Panc1 (cell line): ENCODE data around the gene QKI. TPM values are rescaled to one million over a fixed set of nuclear protein-coding genes. Genes with fewer than 3 reads are reported as not detected.

Experiments
- ATAC-seq: fragments of 200-7000 bp; cut with Tn5 transposase; 2 replicates; pipeline ENCODE4 v1.9.1; 2020; ENCODE audit warnings: mild to moderate bottlenecking, moderate library complexity
- BruUV-seq: library from RNA; stranded (reverse); fragments of 400-500 nt; replicated peaks from 2 replicates; lab custom pipeline; 2021; lab: Mats Ljungman, UMichigan
- CTCF ChIA-PET: fragments of 300-600 bp; sonication (Branson Sonifier 250); formaldehyde crosslinking; loops from one replicate; lab custom pipeline; 2022; ENCODE audit warnings: antibody characterized with exemption; lab: Charles Lee
- POLR2A ChIA-PET: fragments of 300-600 bp; sonication (Branson Sonifier 250); formaldehyde crosslinking; loops from one replicate; lab custom pipeline; 2022; ENCODE audit warnings: antibody characterized with exemption; lab: Charles Lee
- DNase-seq: peaks from one replicate; pipeline ENCODE4 v3.0.0-alpha.2; 2010; ENCODE audit warnings: low read depth, low spot score
- H3K27ac ChIP-seq: 2 replicates; pipeline ENCODE4 v1.5.1; 2011; ENCODE audit warnings: mild to moderate bottlenecking, low read length, inconsistent platforms
- H3K27me3 ChIP-seq: fragments of 200-500 bp; sonication (Bioruptor generic); 2 replicates; pipeline ENCODE4 v1.6.0; 2014; ENCODE audit warnings: low read length, inconsistent platforms; ENCODE audit not compliant: control insufficient read depth, insufficient read depth
- H3K36me3 ChIP-seq: fragments of 200-500 bp; sonication (Bioruptor generic); 2 replicates; pipeline ENCODE4 v1.5.1; 2014; ENCODE audit warnings: inconsistent platforms, mild to moderate bottlenecking, low read length, moderate library complexity; ENCODE audit not compliant: control insufficient read depth, insufficient read depth
- H3K4me1 ChIP-seq: 2 replicates; pipeline ENCODE4 v1.5.1; 2011; ENCODE audit warnings: inconsistent platforms, mild to moderate bottlenecking, low read length, moderate library complexity; ENCODE audit not compliant: control insufficient read depth, insufficient read depth
- H3K4me3 ChIP-seq, 2 experiments: 2 replicates each; pipeline ENCODE4 v1.5.1; 2011 to 2012; ENCODE audit warnings: low read depth in 2 of 2, low read length in 2 of 2, mild to moderate bottlenecking in 2 of 2, inconsistent platforms in 1 of 2, moderate library complexity in 1 of 2
- H3K9me3 ChIP-seq: fragments of 200-500 bp; sonication (Bioruptor generic); 2 replicates; pipeline ENCODE4 v1.5.1; 2014; ENCODE audit warnings: low read depth, mild to moderate bottlenecking, inconsistent platforms, low read length, moderate library complexity; ENCODE audit not compliant: control insufficient read depth, insufficient read depth
- CTCF ChIP-seq: fragments of 450-650 bp; IDR thresholded peaks from 2 replicates; pipeline ENCODE4 v1.5.1; 2017; ENCODE audit warnings: mild to moderate bottlenecking
- POLR2AphosphoS5 ChIP-seq: IDR thresholded peaks from 2 replicates; pipeline ENCODE4 v1.6.1; 2012; ENCODE audit warnings: mild to moderate bottlenecking, low read depth, low read length, moderate library complexity
- REST ChIP-seq, 2 experiments: IDR thresholded peaks; 2 replicates each; pipeline ENCODE4 v1.6.1; 2011 to 2012; ENCODE audit warnings: low read depth in 2 of 2, control low read depth in 1 of 2, low read length in 1 of 2, mild to moderate bottlenecking in 1 of 2, moderate library complexity in 1 of 2; ENCODE audit not compliant: insufficient read depth in 1 of 2
- SIN3A ChIP-seq: IDR thresholded peaks from 2 replicates; pipeline ENCODE4 v1.6.1; 2012; ENCODE audit warnings: low read depth, mild to moderate bottlenecking, low read length, moderate library complexity, borderline replicate concordance; ENCODE audit not compliant: insufficient read depth
- TCF7L2 ChIP-seq: IDR thresholded peaks from 2 replicates; pipeline ENCODE4 v1.6.1; 2011; ENCODE audit warnings: mild to moderate bottlenecking, low read depth, low read length, inconsistent platforms
- in situ Hi-C: cut with HindIII; loops from 2 replicates; pipeline ENCODE4 v1.10.0; 2016; ENCODE audit warnings: low sequenced_read_pairs, low pct_unique_long_range_greater_than_20kb
- intact Hi-C: fragments of 100-400 bp; cut with micrococcal nuclease; formaldehyde crosslinking; loops from one replicate; pipeline ENCODE4 v1.10.0; 2022; ENCODE audit not compliant: unreplicated experiment
- total RNA-seq: library from RNA; stranded (reverse); gene quantifications from one replicate; pipeline ENCODE4 v1.2.1, GENCODE V29; 2021; ENCODE audit not compliant: unreplicated experiment

QKI gene
- total RNA-seq, 1 experiment from 2014 or later, result 176 TPM

- TF ChIP-seq TCF7L2 (no peak), REST (IDR thresholded peaks at IDR 0.05; ENCODE audit: insufficient read depth in 1 of 2, low read depth in 2 of 2, low read length in 1 of 2) (no peak), CTCF (no peak), POLR2AphosphoS5 (no peak), SIN3A (no peak)
- intact Hi-C loops, result no loop called here
- Histone ChIP-seq H3K4me3 (no peak overlapping the region), H3K27me3 (no peaks in the 10 kb centered on the region), H3K27ac (no peak overlapping the region), H3K9me3 (no peaks in the 10 kb centered on the region), H3K4me1 (peaks cover 2% of the 10 kb centered on the region; the same call in 1 of the 2 replicates), H3K36me3 (peaks cover 23% of the 10 kb centered on the region)
- DNase-seq (no peak), ATAC-seq (no peak)
- no TSS peak for BruUV-seq
- ChIA-PET POLR2A (no interaction called here), CTCF (no interaction called here)
- in situ Hi-C loops, result no loop called here
These were observed 151.5 kb downstream of the QKI start for GRCh38 chr6:163566056-163566455.

DNA sequence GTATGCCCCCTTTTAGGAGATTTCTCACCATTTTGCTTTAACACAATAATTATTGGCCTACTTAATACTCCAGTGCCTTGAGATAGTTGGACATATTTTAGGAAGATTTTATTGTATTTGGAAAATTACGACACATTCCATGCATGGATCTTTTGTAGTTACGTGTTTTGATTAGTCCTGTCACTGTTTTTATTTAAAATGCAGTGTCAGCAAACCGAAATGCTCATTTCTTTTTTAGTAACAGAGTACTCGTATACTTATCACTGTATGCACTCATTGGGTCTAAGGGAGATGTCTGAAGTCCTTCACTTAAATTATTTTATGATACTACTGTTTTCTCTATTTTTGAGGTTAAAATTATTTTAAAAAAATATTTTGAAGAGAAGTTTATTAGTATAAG, 153.8 kb downstream of the QKI start:
- no peak overlapping the region for H3K27ac ChIP-seq
- CTCF ChIA-PET, result no interaction called here
- H3K4me1 ChIP-seq, result peaks cover 2% of the 10 kb centered on the region; the same call in 1 of the 2 replicates
- no peaks in the 10 kb centered on the region for H3K27me3 ChIP-seq
- H3K36me3 ChIP-seq, result peaks cover 25% of the 10 kb centered on the region
- BruUV-seq, result no TSS peak
- in situ Hi-C loops, result no loop called here
- no peak for TF ChIP-seq CTCF
- TF ChIP-seq TCF7L2, result no peak
- no peak for TF ChIP-seq POLR2AphosphoS5
- TF ChIP-seq SIN3A, result no peak
- no peak for TF ChIP-seq REST (IDR thresholded peaks at IDR 0.05; ENCODE audit: insufficient read depth in 1 of 2, low read depth in 2 of 2, low read length in 1 of 2)
- intact Hi-C loops, result no loop called here
- POLR2A ChIA-PET, result no interaction called here
- DNase-seq, result no peak
- no peak for ATAC-seq
- H3K9me3 ChIP-seq, result no peaks in the 10 kb centered on the region
- H3K4me3 ChIP-seq, result no peak overlapping the region
